EL (cell line): ENCODE results near the gene YKT6.
A peak's percentile ranks its signal among the peaks of the same experiment; 100 is the strongest.
"Not testable (repeated sequence)": the region's sequence is repeated elsewhere in the genome, so short reads cannot be mapped to it uniquely, and the experiment has no call there.

Experiments
- DNase-seq: peaks from one replicate; pipeline ENCODE4 v3.0.0-alpha.2; 2016

The YKT6 gene

GRCh38 chr7:44200699-44201461, at the start of gene YKT6:
Gene YKT6 (plus strand): TSS chr7:44200978. CDS start chr7:44201136, 158 bp downstream.
- peak; percentile 96 for DNase-seq

- no peak for DNase-seq
Measured at GRCh38 chr7:44151956-44152355, 48.8 kb upstream of the YKT6 start.

GRCh38 chr7:44152971-44153947, 47.5 kb upstream of the YKT6 start:
- DNase-seq: no peak

- DNase-seq: no peak
Measured at GRCh38 chr7:44153948-44154335, 46.8 kb upstream of the YKT6 start.

GRCh38 chr7:44154703-44155102, 46.1 kb upstream of the YKT6 start:
- DNase-seq: peak; percentile 31

- no peak for DNase-seq
Measured at GRCh38 chr7:44155191-44156185, 45.3 kb upstream of the YKT6 start.

GRCh38 chr7:44156453-44157010, 44.2 kb upstream of the YKT6 start:
- DNase-seq: no peak

- no peak for DNase-seq
Measured at GRCh38 chr7:44157116-44158080, 43.4 kb upstream of the YKT6 start.

- DNase-seq: no peak
Measured at GRCh38 chr7:44158096-44158872, 42.5 kb upstream of the YKT6 start.

GRCh38 chr7:44158873-44159631, 41.7 kb upstream of the YKT6 start:
- no peak for DNase-seq

- no peak for DNase-seq
Measured at GRCh38 chr7:44159824-44160630, 40.8 kb upstream of the YKT6 start.

GRCh38 chr7:44161371-44161770, 39.4 kb upstream of the YKT6 start:
- DNase-seq: no peak

GRCh38 chr7:44162179-44162578, 38.6 kb upstream of the YKT6 start:
- DNase-seq: peak; percentile 18

GRCh38 chr7:44162785-44163395, 37.9 kb upstream of the YKT6 start:
- DNase-seq: peak; percentile 59

GRCh38 chr7:44163591-44163990, 37.2 kb upstream of the YKT6 start:
- peak; percentile 96 for DNase-seq

GRCh38 chr7:44167920-44168319, 32.9 kb upstream of the YKT6 start:
- no peak for DNase-seq

GRCh38 chr7:44171901-44172300, 28.9 kb upstream of the YKT6 start:
- not testable (repeated sequence) for DNase-seq

- no peak for DNase-seq
Measured at GRCh38 chr7:44172352-44172751, 28.4 kb upstream of the YKT6 start.
